HG02642 (cell line): ENCODE measurements around the gene CD69.

Experiments used
- ATAC-seq: cut with Tn5 transposase; IDR thresholded peaks from one replicate; pipeline ENCODE4 v1.9.1; 2021; ENCODE audit warnings: mild to moderate bottlenecking; ENCODE audit not compliant: unreplicated experiment, poor library complexity

CD69 gene

DNA sequence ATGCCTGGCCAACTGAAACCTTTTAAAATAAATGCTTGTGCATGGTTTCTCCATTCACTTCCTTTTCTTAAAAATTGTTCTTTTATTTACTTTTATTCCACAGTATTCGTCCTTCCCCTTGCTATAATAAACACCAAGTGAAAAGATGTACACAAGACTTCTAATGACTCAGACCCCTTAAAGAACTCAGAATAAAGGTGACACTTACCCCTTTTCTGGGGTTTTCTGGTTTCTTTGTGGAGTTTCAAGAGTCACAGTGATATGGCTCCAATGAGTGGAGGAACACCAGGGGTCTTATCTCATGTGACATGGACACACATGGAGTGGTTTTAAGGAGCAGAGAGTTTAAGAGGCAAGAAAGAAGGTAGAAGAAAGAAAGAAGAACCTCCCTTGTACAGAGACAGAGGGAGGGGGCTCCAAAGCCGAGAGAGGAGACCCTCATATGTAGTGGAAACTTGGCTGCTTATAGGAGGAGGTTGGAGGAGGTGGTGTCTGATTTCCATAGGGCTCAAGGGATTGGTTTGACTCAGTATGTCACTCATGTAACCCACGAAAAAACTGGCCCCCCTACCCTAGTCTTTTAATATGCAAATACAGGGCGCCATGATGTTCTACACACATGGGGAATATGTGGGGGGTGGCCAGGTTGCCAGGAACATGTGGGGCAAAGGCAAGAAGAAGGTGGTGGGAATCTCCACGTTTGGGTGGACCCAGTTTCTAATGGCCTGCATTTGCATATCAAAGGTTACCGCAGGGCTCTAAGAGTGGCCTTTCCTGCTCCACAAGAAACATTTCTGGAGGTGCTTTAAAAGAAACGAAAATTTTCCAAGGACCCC is 22.1 kb upstream of the CD69 start:
- ATAC-seq, result no peak

DNA sequence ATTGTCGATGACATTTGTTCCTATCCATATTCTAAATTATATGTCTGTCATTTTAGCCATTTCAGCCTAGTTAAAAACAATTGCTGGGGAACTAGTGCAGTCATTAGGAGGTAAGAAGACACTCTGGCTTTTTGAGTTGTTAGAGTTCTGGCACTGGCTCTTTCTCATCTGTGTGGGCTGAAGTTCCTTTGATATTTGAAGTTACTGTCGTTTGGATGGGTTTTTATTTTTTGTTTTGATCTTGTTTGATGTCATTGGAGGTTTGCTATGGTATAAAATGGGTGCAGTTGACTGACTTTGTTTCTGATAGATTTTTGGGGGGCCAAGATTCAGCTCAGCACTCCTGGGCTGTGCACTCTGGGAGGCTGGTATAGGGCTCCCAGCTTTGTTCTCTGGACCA is 20.7 kb upstream of the CD69 start:
- no peak for ATAC-seq

DNA sequence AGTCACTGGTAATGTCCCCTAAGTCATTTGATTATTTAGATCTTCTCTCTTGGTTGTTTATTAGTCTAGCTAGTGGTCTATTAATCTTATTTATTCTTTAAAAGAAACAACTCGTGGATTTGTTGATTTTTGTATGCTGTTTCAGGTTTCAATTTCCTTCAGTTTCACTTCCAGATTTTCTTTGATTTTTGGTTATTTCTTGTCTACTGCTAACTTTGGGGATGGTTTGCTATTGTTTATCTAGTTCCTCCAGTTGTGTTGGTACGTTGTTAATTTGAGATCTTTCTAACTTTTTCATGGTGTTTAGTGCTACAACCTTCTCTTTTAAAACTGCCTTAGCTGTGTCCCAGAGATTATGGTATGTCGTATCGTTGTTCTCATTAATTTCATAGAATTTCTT is 18.5 kb upstream of the CD69 start:
- no peak for ATAC-seq

DNA sequence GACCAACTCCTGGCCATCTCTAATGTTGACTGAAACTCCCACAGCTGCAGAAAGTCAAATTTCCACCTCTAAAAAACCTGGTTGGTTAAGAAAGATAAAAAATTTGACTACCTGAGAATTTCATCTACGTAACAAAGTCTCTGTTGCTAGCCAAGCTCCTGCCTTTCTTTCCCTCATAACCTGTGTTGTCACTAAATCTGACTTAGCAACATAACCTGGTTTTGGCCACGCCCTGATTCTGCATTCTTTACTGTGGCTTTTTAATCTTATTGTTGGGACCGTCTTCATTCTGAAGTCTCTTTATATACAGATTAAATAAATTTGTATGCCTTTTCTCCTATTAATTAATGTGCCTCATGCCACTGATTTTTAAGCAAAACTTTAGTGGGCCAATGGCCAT is 16.1 kb upstream of the CD69 start:
- ATAC-seq, result no peak

DNA sequence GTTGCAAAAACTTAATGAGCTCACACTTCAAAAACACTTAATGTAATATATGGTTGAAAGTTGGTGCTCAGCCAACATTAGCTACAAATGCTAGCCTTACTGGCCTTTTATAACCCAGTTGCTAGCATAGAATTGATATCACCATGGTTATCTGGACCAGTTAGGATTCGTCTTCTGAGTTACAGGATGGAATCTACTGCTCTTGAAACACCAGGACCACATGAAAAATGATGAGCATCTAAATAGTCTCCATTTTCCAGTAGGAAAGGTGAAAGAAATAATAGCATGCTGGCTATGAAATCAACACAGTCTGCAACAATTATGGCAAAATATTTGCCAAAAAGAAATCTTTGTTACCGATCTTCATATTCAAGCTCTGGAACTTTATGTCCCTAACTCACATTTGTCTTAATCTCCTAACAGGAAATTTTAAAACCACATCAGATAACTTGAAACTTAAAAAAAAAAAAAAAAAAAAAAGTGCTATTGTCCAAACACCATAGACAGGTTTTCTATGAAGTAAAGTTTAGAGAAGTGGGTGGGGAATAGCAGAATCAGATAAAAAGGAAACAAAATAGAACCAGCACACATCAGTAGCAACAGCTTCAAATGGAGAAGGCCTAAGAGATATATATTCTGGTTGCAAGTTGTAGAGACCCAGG is 12.6 kb upstream of the CD69 start:
- no peak for ATAC-seq

DNA sequence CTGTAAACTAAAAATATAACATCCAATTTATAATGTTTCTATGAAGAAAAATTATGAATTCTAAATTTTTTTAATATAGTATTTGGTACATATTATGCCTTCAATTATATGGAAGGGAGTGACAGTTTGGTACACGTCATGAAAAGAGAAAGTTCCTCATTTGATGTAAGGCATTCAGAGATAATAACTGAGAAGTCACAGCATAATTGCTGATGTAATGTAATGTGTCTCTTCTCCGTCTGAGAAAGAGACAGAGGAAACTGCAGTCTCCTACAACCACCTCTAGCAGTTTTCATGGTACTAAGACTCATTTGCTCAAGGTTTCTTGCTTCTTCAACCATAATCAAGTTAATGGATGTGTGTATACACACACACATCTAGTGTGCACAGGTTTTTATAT is 2.3 kb upstream of the CD69 start:
- no peak for ATAC-seq

DNA sequence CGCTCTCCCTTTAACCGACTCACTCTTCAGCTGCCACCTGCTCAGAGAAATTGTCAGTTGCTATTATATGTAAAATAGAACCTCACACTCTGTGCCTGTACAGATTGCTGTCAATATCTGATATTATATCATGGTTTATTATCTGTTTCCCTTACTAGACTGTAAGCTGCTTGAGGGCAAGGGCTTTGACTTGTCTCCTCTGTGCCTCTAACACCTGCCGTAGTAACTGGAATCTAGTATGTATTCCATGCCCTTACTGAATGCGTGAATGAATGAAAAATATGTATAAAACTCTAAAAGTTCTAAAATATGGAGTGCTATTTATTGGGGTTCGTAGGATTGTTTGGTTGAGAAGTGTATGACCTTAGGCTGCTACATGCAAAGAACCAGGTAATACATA is 1.7 kb upstream of the CD69 start:
- no peak for ATAC-seq

DNA sequence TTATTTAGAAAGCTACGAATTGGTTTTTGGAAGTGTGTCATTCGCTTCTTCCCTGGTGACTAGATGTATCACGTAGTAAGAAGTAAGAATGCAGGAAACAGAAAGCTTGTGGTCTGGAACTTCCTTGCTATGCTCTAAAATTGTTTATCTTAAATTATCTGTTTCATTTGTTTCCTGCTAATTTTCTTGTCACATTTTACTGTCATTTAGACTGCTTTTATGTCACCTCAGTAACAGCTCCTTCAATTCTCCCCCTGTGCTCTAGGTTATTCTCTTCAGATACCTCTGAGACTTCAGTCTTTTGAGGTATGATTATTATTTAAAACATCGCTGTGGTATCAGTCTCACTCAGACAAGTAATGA is 699 bp upstream of the CD69 start:
- no peak for ATAC-seq

DNA sequence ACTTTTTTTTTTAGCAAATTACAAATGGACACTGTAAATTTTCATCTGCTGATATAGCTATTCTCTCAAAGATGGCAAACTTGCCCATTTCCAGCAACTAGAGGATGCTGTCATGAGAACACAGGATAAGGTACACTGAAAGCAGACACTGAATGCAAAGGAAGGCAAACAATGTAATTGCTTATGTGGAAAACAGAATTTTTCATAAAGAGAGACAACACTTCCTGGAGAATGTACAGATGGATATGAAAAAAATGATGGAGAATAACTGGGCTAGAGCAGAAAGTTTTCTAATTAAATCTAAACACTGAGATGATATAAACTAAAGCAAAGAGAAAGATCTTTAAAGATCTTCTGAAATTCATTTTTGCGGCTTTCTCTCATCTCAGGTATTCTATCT is 581 bp downstream of the CD69 start:
- ATAC-seq, result no peak

DNA sequence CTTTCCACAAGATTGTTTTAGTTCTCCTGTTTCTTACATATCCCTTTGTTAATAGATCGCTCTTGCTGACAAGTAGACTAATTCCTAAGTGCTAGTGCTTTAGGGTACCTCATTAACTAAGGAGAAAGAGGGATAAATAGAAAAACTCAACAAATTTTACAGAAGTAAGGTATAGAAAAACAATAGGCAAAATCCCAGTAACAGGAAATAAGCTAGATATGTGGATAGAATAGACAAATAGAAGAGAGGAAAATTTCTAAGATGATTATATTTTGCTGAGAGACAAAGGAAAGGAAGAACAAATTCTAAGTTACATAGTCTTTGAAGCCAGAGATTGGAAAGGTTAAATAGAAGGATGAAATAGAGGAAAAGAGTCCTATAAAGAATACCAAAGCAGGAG is 1.0 kb downstream of the CD69 start:
- no peak for ATAC-seq

DNA sequence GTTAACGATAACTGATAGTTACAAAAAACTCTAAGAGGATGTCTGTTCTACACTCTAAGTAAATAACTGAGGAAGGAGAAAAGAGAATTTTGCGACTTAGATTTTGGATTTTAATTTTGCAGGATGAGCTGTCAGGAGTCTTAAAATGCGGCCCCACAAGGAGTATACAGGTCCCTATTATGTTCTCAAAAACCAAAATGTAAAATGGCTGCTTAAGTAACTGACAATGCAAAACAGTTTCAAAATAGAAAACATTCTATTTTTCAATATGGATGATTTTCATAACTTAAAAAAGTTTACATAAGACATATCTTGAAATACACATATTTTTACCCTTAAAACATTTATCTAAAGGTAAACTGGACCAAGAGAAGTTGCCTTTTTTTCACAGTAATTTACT is 2.6 kb downstream of the CD69 start:
- no peak for ATAC-seq

DNA sequence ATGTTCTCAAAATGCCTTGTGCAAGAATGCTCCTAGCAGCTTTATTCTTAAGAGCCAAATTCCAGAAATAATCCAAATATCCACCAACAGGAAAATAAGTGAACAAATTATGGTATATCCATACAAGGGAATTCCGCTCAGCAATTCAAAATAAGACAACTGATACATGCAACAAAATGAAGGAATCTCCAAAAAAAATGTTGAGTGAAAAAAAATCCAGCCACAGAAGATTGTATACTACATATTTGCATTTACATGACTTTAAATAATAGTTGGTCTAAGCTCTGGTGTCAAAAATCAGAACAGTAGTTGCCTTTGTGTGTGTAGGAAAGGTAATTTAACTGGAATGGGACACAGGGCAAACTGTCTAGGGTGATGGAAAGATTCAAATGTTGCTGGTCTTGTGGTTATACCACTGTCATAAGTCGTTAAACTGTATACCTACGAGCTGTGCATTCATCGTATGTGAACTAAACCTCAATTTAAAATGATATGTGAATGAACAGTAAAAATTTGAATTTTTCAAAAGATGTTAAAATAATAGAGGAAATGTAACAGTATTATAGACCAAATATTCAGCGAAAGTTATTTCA is 3.2 kb downstream of the CD69 start:
- no peak for ATAC-seq

DNA sequence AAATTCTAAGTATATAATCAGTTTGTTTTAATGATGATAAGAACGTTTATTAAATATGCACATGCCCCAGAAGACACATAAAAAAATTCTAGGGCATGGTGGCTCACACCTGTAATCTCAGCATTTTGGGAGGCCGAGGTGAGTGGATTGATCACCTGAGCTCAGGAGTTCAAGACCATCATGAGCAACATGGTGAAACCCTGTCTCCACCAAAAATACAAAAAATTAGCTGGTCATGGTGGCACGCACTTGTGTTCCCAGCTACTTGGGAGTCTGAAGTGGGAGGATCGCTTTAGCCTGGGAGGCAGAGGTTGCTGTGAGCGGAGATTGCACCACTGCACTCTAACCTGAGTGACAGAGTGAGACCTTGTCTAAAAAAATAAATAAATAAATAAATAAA is 4.0 kb downstream of the CD69 start:
- no peak for ATAC-seq

DNA sequence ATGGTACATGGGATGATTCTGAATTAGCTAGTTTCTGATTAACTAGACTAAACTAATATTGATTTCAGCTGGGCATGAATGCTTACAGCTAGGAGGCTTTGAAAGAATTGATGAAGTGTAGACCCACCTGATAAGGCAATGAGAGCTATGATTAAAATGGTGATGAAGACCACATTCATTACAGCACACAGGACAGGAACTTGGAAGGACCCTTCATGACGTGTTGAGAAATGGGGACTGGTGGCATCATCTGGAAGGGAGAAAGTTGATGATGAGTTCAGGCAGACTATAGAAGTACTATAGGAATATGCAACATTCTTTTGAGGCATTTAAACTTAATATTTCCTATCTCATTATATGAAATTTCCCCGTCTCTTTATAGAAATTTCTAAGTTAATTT is 4.5 kb downstream of the CD69 start:
- ATAC-seq, result no peak

DNA sequence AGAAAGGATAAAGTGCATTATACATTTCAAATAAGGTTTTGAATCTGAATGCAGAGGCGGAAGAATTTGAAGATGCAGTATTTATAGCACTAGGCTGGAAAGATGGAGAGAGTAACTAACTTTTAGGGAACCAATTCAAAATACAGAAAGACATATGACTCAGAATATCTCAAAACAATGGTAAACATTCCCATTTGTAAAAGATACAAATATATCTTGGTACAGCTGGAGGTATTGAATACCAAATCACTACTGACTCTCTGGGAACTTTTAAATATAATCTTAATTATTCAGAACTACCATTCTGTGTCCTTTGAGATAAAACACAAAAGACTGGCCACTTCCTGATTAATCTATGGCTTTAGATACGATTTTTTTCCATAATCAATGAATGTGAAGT is 5.1 kb downstream of the CD69 start:
- ATAC-seq, result no peak

DNA sequence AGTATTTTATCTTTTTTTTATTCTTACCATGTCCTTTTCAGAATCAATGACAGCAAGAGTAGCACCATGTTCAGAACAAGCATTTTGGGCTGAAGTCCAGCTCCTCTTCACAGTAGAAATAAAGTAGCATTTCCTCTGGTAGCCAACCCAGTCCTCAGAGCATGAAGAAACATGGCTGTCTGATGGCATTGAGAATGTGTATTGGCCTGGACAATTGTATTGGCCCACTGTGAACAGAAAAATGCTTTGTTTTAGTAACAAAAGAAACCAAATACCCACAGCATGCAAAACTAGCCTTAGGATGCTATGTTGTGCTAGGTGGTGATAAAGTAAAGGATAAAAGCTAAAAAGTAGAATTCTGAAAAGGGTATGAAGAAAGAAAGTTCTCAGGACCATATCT is 5.7 kb downstream of the CD69 start:
- ATAC-seq, result no peak

DNA sequence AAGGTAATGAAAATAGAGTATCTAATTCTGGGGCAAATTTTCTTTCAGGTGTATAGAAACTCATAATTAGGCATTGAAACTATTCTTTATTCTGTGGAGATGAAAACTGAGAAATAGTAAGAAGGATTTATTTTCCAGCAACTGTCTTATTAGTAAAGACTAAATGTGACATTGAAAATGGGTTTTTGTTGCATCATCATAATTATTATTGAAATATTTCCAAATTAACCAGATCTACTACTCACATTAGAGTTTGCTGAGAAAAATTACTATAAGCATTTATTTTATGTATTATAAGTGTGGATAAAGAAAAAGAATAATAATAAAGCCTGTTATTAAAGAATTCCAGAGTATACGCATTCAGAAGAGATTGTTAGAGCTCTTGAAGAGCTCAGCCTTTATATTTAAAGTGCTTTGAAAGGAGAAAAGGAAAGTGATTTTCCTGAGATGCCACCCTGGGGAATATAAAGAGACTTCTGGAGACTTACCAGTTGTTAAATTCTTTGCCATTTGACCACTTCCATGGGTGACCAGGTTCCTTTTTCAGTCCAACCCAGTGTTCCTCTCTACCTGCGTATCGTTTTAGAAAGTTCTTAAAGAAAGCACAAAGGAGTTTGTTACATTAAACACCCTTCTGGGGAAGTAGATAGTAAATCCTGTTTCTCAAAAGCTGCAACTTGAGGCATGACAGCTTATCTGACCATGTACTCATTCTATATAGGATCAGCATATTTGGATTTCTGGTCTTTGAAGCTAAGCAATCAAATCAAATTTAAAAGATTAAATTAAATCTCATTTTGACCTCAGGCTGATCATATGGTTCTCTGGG is 6.4 kb downstream of the CD69 start:
- ATAC-seq, result no peak

DNA sequence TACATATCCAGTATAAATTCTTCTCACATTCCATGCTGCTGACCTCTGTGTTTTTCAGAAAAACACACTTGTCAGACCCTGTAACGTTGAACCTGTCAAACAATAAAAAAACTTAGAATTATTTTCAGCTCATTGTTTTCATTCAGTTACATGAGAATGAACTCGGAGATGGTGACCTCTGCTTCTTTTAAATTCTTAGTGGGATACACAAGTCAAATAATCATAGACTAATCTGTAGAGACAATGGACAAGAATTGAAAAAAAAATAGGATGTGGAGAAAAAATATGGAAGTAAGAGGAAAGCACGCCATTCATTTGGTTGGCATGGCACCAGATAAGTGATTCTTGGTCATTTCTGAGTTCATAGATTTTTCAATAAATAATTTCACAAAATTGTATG is 7.2 kb downstream of the CD69 start:
- no peak for ATAC-seq

DNA sequence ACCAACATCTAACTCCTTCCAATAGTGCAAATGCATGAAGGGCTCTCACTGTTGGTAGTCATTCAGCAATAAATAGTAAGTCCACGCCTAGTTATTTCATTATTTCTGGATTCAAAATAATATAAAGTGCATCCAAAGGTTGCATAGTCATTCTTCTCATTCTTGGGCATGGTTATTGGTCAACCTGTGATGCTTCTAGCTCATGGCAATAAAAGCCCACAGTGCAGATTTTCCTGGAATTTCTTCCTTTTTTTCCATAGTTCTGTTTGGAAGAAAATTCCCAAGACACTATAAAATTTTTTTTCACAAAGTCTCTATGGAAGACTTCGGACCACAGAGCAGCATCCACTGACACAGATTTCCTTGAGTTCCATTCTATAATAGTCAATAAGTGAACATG is 7.6 kb downstream of the CD69 start:
- ATAC-seq, result no peak

DNA sequence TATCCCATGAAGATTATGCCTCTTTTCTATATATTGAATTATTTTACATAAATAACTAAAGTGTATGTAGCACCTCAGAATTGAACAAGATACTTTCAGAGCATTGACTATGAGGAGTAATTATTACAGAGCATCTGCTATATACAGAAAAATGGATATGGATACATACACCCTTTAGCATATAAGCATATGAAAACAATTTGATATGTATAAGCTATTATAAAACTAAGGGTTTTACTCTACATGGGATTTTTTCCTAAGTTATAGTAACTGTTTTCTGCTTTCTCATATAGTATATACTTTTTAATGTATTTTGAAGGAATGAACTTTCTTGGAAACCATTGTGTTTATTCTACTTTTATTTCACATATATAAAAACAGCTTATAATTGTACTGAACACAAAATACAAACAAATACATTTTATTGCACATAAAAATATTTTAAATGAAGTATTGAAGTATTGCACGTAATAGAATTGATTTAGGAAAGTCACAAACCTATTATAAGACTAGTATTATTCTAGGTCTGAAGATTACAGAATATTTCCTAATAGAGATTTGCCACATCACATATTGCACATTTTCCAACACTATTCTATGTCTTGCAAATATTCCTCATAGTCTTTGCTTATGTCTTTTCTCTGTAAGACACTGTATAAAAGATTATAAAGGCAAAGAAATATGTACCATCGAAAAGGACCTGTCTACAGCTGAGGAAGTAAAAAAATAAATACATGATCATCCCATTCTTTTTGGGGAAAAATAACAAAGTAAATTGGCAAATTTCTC is 8.4 kb downstream of the CD69 start:
- ATAC-seq, result no peak
